D341Med (cell line): Measurements from ENCODE around the gene CCDC102B.
"Not testable (repeated sequence)": the region's sequence is repeated elsewhere in the genome, so short reads cannot be mapped to it uniquely, and the experiment has no call there.

Experiments
- DNase-seq: peaks from one replicate; pipeline ENCODE4 v3.0.0; 2012; ENCODE audit warnings: low spot score

Gene CCDC102B

DNA sequence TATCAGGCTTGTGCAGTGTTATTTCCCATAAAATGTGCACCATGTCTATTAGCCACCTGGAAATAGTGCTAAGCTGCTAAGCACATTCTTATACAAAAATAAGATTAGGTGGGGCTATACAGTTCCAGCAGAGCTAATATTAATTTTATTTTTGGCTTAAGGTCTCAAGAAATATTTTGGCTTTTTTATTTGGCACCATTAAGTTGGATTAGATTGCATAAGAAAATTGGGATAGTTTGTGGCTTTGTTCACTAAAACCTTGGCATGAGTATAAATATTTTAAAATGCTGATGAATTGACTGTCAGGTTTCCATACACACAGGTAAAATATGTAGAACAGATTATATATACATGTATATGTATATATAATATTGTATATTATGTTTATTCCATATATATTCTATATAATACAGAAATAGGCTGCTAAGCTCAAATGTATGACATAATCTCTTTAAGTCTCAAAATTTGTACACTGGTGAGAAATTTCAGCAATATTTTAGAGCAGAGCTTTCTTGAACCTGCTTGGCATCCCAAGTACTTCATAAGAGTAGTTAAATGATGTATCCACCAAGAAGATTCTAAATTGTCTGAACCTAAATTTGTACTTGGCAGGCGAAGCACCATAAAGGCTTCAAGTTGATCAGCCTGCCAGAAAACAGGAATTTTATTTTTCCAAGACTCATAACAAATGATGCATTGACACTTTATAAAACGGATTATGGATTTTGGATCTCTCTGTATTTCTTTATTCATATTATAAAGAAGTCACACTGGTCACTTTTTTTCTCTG is 32.6 kb downstream of the CCDC102B start:
- DNase-seq, result no peak

DNA sequence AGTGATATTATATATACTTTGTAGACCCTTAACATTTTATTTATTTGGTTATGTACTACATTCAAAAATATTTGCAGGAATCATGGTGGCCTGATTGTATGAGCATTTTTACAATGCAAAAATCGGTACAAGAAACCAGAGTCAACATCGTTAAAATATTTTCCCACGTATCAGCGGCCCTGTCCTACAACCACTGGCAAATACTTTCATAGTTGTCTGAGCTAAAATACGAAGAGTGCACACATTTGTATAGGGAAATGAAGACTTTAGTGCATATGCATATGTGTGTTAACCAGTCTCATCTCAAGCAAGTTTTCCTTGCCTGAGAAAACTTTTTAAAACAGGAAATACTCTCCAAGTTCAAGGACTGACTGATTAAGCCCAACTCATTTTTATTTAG is 35.9 kb downstream of the CCDC102B start:
- no peak for DNase-seq

DNA sequence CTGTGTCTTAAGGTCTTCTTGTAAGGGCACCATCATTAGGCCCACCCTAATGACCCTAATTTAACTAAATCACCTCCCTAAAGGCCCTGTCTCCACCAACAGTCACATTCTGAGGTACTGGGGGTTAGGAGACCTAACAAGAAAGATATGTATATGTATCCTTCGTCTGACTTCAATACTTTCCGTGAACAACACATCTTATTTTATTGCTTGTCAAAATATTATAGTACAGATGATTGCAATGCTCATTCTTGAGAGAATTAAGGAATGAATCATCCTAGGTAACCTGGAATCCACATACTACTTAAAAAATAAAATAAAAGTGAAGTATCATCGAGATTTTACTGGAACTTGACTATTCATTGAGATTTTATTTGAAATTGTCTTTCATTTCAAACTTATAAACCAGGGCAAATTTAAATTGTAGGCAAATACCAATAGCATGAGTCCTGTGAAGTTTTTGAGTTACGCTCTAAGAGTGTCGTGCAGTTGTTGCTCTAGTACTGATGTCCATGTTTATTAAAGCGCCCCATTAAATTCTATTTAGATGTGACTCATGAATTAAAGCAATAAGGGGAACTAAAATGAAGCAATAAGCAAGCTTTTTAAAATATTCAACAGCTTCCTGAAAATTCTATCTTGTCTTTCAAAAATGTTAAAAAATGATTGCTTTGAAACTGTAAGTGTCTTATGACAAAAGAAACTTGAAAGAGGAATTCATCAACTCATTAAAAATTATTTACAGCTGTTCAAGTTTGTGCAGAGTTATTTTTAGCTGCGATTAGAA is 40.0 kb downstream of the CCDC102B start:
- DNase-seq, result no peak

DNA sequence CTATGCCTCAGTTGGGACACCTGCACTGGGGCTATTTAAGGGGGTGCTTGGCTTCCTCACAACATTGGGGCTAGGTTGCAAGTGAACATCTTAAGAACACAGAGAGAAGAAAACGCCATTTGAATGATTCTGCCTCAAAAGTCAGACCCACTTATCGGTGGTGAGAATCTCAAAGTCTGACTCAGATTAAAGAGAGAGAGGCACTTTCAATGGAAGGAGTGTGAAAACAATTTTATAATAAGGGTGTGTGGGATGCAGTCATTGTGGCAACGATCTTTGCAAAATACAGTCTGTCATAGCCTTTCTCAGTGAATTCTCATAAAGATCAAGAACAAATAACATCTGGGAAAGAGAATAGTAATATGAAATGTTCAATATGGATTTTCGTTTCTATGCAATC is 41.8 kb downstream of the CCDC102B start:
- DNase-seq, result no peak

DNA sequence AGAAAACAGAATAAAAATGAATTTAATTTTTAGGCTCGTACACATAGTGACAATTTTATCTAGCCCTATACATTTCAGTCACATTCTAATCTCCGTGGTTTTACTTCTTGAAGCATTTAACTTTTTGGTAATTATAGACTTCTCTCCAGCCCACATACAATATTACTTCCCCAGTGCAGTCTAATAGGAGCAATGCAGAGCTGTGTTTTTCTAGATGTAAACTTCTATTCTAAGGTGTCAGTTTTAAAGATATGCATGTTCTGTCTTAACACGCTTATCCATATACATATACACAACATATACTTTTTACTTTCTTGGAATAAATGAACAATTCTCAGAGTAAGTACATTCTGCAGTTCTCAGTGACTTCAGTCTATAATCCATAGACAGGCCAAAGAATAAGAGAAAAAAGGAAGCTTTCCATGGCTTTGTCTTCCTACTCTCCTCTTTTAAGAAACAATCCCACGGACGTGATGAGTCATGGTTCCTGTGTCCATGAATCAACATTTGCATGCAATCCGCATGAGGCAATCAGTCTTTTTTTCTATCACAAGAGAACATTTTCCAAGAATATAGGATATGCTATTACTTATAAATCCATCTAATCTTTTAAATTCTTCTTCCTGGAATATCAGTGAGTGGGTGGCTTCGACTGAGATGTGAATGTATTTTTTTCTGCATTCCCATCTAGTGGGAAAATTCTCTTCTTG is 42.8 kb downstream of the CCDC102B start:
- no peak for DNase-seq

DNA sequence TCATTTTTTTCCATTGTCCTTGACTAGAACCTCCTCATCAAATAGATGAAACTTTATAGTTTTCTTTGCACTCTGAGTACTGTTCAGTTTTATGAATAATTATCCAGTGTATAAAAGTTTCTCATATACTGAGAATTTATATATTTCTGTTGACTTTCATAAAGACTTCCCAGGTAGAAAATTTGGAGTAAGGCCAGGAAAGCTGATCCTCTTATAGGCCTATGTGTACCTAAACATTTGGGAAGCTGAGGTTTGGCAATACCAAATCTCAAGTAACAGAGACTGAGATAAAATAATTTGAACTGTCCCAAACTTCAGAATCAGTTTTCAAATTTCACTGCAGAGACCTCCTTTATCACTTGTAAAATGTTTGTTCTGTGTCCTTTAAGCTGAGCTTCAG is 43.4 kb downstream of the CCDC102B start:
- DNase-seq, result no peak

DNA sequence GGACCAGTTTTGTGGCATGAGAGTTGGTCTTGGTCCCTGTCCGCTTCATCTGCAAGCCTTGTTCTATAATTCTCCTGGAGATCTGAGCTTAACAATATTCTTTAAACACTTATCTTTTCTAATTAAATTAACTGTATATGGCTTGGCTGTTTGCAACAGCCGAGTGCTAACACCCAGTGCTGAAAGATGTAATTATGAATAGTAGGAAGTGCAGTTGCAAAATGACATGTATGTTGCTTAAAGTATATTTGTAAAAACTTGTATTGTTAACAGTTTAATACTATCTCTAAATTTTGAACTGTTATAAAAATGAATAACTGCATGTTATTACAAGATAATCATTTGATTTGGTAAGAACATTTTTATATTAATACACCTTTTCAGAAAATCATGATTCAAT is 45.1 kb downstream of the CCDC102B start:
- DNase-seq, result no peak

DNA sequence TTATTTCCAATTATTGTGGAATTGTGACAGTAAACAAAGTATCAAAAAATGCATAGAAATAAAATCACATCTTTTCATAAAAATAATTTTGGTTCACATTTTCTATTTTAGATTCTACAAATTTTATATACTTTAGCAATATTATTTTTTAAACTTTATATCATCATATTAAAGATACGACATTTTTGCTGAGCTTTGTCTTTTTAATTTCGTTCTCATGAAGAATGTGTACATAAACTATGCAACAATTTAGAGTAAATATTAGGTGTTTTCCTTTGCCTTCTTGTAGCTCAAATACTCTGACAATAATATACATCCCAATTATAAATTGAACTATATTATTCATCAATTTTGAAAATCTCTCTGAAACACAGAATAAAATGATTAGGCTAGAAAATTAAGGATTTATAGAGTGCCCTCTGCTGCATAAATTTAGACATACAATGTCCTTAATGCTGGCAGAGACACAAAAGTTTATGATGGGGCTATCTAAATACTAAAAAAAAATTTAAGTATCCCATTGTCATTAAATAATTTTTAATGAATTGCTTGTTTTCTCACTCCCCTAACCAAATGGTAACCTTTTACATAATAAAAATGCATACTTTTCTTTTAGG is 45.7 kb downstream of the CCDC102B start:
- no peak for DNase-seq

DNA sequence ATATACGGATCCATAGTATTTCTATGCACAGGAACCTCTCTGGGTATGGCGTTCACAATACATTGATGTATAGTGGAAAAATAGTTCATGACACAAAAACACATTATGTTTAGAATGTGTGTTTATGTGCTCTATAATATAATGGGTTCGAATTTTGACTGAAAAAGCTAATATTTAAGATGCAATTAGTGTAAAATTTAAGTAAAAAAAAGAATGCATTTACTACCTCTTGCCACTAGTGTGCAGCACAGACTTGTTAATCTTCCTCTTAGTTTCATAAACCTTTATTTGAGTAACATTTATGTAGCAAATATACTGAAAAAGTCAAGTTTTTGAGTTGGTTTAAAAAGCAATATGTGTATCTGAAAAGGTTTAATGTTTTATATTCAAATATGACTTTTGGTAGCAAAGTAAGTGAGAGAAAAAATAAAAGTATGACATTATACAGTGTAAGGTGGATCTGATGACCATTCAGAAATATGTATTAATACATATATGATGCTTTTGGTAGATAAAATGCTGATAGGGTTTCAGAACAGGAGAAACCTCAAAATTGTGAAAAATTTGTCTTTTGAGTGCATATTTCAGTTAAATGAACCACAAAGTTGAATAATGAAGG is 49.4 kb downstream of the CCDC102B start:
- DNase-seq, result no peak

DNA sequence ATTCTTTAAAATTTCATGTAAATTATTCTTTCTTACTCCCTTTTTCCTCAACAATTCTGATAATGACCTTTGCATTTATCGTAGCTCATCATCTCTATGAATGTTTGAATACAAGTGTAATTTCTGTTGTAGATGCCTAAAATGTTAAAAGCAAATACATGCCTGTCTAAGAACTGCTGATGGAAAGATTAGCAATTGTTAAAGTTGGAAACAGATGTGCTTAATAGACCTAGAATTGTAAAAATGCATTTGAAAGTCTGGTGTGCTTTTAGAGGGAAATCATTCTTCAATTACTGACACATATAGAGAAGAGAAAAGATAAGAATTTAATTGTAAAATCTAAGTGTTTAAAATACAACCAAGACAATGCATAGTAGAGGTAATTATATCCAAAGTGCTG is 50.4 kb downstream of the CCDC102B start:
- DNase-seq, result no peak

DNA sequence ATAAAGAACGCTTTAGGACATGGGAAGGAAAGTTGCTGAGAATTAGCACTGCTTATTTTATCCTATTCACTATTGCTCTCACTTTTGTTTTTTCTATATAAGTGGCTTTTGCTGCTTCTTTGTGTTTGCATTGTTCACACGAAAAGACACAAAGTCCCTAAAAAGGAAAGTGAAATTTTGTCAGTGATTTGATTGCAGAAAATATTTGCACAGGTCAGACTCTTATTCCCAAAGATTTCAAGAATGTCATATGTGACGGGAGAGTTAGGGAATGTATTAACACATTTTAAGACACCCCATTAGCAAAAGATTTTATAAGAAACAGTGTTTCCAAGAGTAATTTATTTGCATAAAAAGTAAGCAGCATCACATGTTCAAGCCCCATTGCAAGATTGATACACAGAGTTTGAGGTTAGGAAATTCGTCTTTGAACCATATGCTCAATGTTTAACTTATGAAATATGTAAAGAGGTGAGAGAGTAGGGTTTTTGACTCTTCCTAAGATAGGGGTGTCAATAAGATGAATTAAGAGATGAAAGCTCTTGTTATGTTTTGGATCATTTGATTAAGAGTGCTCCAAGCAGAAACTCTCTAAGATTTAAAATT is 57.0 kb downstream of the CCDC102B start:
- no peak for DNase-seq

DNA sequence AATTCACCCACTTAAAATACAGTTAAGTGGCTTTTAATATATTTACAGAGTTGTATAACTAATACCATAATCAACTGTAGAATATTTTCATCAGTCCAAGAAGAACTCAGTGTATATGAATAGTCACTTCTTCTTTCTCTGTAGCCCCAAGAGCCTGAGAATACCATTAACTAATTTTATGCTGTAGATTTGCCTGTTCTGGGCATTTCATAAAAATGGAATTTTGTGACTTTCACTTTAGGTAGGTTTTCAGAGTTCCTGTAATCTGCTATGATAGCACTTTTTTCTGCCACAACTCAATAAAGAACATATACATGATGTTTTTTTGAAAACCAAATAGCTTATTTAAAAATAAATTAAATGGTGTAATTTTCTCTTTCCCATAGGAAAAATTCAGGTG is 57.6 kb downstream of the CCDC102B start:
- DNase-seq, result no peak

DNA sequence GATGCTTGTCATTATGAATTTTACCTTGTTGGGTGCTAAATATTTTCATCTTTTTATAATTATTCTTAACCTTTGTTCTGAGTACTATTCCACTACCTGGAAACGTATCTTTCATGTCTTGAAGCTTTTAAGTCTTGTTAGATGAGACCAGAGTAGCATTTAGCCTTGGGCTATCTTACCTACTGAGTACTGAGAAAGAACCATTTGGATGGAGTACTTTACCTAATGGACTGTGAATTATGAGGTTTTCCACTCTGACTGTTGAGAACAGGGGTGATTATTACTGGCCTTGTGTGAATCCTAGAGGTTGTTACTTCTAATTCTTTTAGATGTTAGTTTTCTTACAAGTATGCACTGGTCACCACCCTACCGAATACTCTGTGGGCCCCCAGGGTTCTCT is 63.5 kb downstream of the CCDC102B start:
- no peak for DNase-seq

DNA sequence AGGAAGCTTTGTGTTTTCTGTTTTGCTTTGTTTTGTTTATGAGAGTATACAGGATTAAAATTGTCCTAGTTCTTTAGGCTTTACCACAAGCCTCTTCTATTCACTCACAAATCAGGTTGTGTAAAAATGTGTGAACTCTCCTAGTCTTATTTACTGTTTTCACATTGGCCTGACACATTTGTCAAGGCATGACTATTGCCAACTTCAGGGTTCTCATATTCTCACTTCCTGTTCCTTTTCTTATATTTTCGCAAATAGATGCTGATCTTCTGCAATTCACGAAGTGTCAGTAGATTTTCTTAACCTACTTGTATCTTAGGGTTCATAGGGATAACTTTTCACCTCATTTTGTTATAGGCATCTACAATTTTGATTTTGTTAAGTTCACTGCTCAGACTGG is 67.1 kb downstream of the CCDC102B start:
- no peak for DNase-seq

DNA sequence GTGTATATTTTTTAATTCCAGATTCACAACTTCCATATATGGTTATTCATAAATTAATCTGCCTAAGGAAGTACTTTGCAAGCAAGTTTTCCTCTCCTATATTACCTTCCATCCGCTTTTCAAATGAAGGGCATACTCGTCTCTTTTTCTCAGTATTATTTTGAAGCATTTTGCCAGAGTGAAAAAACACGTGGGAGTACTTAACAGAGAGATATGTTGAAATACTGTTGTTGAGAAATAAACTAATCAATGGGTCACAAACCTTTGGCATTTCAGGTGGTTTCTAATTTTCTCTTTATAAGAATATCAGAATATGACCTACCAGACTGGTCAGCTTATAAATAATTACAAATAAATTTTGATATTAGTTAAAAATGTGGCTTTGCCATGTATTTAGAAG is 67.6 kb downstream of the CCDC102B start:
- no peak for DNase-seq

DNA sequence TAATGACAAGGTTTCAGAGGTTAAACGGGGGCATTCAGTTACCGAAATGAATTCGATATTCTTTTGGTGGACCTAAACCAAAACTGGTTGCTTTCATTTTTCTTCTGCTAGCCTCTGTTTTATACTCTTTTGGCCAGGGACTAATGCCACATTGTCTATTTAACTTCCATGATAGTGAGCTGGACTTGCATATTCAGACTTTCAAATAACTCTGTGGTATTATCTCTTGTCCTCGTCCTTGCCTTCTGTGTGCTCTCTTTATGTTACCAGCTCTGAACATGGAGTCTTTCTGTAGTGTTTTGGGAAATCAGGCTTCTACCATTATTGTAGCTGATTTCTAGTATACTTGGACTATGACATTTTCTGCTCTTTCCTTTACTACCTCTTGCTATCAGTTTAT is 75.1 kb downstream of the CCDC102B start:
- DNase-seq, result no peak

DNA sequence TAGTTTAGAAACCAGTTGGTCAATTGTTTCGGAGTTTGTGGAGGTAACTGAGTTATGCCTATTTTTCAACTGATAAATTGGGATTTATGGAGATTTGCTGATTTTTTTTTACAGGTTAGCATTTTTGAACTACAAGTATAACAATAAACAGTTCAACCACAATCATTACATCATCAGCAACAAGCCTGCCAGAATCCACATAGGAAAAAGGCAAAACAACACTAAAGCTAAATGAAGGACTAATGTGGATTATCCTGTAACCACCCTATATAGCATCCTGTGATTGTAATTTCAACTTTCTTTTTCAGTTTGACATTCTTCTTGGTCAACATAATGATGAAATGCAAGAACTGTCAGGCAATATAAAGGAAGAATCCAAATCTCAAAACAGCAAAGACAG is 76.5 kb downstream of the CCDC102B start:
- DNase-seq, result no peak

DNA sequence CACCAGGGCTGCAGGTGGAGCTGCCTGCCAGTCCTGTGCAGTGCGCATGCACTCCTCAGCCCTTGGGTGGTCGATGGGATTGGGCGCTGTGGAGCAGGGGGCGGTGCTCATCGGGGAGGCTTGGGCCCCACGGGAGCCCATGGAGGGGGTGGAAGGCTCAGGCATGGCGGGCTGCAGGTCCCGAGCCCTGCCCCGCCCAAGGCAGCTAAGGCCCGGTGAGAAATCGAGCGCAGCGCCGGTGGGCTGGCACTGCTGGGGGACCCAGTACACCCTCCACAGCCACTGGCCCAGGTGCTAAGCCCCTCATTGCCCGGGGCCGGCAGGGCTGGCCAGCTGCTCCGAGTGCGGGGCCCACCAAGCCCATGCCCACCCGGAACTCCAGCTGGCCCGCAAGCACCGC is 82.1 kb downstream of the CCDC102B start:
- not testable (repeated sequence) for DNase-seq

DNA sequence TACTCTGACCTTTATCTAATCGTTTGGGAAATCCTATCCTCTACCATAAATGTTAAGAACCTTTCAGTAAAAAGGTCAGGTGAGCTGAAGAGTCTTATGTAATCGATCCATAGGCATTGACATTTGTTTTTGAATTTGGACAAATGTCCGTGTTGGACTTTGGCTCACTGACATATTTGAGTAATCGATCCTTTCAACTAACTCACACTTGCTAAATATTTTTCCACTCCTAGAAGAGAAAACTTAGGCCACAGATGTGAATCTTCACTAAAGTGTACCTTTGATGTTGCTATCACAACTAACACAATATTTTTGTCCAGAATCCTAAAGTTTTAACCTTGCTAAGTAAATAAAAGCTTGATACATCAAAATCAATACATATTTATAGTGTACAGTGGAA is 89.5 kb downstream of the CCDC102B start:
- no peak for DNase-seq

DNA sequence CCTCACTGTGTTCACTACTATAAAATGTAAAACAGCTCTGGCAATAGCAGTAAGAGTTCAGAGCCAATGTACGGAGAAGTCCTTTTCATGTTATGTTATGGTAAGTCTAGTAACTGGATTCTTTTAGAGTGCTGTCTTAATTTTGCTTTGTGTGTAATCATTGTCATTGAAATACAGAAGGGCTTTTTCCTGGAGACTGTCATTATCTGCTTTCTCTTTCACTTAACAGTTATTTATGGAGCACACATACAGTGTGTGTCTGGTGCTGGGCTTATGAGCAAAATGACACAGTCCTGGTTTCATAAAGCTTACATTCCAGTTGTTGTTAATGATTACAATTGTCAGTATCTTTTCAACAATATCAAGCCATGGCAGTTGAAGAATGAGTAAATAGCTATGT is 95.5 kb downstream of the CCDC102B start:
- DNase-seq, result no peak

DNA sequence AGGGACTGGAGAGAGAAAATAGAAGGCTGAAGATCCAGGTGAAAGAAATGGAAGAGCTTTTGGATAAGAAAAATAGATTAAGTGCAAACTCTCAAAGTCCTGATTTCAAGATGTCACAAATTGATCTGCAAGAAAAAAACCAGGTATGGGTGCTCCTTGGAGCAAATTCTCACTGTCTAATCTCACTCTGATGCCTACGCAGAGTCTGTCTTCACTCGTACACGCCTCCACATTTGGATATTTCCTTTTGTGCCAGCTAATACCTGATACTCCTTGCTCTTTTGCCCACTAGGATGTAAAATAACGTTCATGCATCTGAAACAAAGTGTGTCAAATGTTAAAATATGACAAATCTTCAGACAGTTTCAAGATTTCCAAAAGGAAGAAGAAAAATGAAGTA is 99.4 kb downstream of the CCDC102B start:
- no peak for DNase-seq

DNA sequence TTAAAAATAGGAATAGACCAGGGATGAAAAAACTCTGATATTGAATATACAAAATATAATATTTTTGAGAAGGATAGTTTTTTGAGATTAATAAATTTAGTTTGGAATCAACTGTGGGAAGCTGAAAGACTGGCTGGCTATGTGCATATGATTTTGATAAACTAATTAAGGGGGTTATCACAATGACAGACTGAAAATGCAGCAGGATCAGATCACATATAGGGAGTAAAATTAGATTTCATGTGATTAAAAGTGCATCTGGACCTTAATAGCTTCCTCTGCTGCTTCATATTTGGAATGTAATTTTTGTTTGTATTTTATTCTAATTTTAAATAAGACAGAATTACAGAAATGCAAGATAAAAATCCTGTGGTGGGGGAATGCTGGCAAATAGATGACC is 111.7 kb downstream of the CCDC102B start:
- no peak for DNase-seq
